Testis (tissue), 3 donors: ENCODE measurements around the gene MYNN. TPM values are rescaled to one million over a fixed set of nuclear protein-coding genes. Genes with fewer than 3 reads are reported as not detected.

Experiments
- DNase-seq: peaks from one replicate; pipeline ENCODE4 v3.0.0-alpha.2; 2019
- H3K27ac ChIP-seq, 2 donors: fragments of 200-600 bp; sonication (generic); one replicate each; pipeline ENCODE4 v1.5.1; 2019
- H3K27me3 ChIP-seq: fragments of 200-600 bp; sonication (generic); one replicate; pipeline ENCODE4 v1.5.1; 2019
- H3K36me3 ChIP-seq: fragments of 200-600 bp; sonication (generic); one replicate; pipeline ENCODE4 v1.5.1; 2017; ENCODE audit warnings: low read depth; ENCODE audit errors: missing control alignments
- H3K4me1 ChIP-seq: fragments of 200-600 bp; sonication (generic); one replicate; pipeline ENCODE4 v1.5.1; 2019
- H3K4me3 ChIP-seq, 2 donors: fragments of 200-600 bp; sonication (generic); one replicate each; pipeline ENCODE4 v1.5.1; 2017 to 2019
- H3K9me3 ChIP-seq: fragments of 200-600 bp; sonication (generic); one replicate; pipeline ENCODE4 v1.5.1; 2017
- POLR2A ChIP-seq: fragments of 450-650 bp; IDR thresholded peaks from one replicate; pipeline ENCODE4 v1.6.1; 2017; ENCODE audit warnings: antibody characterized with exemption, mild to moderate bottlenecking, moderate library complexity
- WGBS, 2 donors: methylation state at CpG; one replicate each; pipeline ENCODE4 v1.1.5; 2018; 5-methylcytosine and 5-hydroxymethylcytosine counted together
- intact Hi-C: fragments of 100-400 bp; cut with DNase I; formaldehyde crosslinking; loops from one replicate; pipeline ENCODE4 v1.15.1; 2023; ENCODE audit warnings: low total_unique reads
- polyA plus RNA-seq: library from polyadenylated mRNA; stranded (reverse); fragments of 350-450 nt; fragmentation: Illumina TruSeq; extraction: RNeasy Lipid Tissue Mini Kit (QIAGEN cat#74804); gene quantifications from one replicate; pipeline ENCODE4 v1.2.3, GENCODE V29; 2014; ENCODE audit warnings: low read depth, low replicate concordance; ENCODE audit not compliant: insufficient read depth
- total RNA-seq, 2 donors: library from RNA; depleted of rRNA; stranded (reverse); fragments of >200 nt; gene quantifications; one replicate each; pipeline ENCODE4 v1.2.3, GENCODE V29; 2016
- TF ChIP-seq, protein P1 (sequence below), 3 experiments: fragments of 450-650 bp in 2 of 3; fragments of 200-600 bp in 1 of 3; sonication (generic) in 1 of 3; IDR thresholded peaks; one replicate each; pipeline ENCODE4 v1.5.1; 2016 to 2019; ENCODE audit warnings: antibody characterized with exemption in 3 of 3, mild to moderate bottlenecking in 2 of 3, moderate library complexity in 1 of 3

Gene MYNN
- total and polyA plus RNA-seq, 3 donors from 2014 or later = 14.6 to 27.0 (median 22.4) TPM

DNA sequence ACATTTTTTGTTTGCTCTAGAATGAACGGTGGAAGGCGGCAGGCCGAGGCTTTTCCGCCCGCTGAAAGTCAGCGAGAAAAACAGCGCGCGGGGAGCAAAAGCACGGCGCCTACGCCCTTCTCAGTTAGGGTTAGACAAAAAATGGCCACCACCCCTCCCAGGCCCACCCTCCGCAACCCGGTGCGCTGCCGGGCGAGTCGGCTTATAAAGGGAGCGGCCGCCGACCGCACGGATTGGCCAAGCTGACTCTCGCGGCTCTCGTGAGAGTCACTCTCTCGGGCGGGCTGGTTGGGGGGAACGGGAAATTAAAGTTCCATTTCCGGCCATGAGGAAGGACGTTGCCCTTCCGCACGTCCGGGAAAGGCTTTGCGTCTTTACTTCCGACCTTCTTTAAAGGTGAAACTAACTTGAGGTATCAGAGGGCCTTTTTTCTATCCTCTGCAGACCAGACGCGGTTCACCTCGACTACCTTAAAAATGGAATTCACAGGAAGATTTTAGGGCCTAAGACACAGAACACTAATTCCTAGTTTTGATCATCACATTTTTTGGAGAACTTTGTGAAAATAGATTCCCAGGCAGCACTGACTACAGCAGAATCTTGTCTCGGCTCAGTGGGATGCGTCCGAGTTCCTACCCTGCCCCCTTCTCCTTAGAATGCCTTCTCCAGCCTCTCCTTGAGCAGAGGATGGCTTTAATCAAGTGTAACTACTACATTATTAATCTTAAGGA lies 8.1 kb upstream of the MYNN start, which contains the start of gene TERC:
Gene TERC, minus strand, starts transcription at position 179 of the 731 bp plus-strand sequence.
- 4 to 8% methylated on average over 7 to 42 of the region's 42 CpGs for WGBS, 2 donors
- TF ChIP-seq, protein P1, sequence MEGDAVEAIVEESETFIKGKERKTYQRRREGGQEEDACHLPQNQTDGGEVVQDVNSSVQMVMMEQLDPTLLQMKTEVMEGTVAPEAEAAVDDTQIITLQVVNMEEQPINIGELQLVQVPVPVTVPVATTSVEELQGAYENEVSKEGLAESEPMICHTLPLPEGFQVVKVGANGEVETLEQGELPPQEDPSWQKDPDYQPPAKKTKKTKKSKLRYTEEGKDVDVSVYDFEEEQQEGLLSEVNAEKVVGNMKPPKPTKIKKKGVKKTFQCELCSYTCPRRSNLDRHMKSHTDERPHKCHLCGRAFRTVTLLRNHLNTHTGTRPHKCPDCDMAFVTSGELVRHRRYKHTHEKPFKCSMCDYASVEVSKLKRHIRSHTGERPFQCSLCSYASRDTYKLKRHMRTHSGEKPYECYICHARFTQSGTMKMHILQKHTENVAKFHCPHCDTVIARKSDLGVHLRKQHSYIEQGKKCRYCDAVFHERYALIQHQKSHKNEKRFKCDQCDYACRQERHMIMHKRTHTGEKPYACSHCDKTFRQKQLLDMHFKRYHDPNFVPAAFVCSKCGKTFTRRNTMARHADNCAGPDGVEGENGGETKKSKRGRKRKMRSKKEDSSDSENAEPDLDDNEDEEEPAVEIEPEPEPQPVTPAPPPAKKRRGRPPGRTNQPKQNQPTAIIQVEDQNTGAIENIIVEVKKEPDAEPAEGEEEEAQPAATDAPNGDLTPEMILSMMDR (IDR thresholded peaks at IDR 0.05) = no peak
- peak; percentile 77 for TF ChIP-seq POLR2A
- Histone ChIP-seq H3K4me3 (peak within 1 kb of the TSS; percentile 83 to 99), H3K27ac (peak within 1 kb of the TSS; percentile 97 to 98), H3K9me3 (no peaks in the 10 kb centered on the region), H3K36me3 (no peaks in the 10 kb centered on the region), H3K4me1 (no peaks in the 10 kb centered on the region), H3K27me3 (no peaks in the 10 kb centered on the region)
- intact Hi-C loops = no loop called here
- peak; percentile 97 for DNase-seq

DNA sequence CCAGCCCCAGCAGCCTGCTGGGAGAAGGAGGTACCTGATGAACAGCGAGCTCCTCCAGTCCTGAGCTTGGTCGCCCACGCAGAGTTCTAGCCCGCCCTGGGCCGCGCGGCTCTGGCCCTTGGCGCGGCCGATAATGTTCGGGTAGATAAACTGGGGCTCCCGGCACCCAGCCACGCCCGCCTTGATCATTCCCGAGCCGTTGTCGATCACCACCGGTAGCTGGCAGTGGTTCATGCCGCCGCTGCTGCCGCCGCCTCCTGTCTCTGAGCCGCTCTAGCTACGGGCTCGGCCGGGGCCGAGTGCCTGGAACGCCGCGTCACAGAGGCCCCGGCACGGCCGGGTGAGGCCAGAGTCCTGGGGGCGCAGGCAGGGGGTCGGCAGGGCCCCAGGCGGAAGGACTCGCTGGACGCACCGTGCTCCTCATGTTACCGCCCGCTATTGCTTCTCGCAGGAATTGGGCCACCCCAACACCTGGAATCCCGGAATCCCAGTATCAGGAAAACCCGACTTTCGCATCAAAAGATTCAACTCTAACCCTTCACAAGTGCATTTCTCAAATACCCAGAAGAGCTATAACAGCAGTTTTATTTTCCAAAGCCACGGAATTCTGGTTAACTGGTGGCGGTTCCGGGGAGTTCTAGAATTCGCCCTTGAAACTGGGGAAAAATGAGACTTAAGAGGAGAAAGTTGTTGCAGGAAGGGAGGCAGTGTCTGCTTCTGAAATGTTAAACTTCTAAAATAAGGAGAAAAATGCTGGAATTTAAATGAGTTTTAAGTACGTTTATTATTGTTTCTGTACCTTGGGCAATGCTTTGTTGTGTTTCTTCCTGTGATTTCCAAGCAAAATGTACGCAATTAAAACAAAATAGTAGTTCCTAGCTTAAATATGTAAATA lies 3.7 kb upstream of the MYNN start, which contains the start of gene ACTRT3:
Gene ACTRT3, minus strand, starts transcription at position 275 of the 895 bp plus-strand sequence. Its CDS starts 41 bp downstream, at position 234.
- WGBS, 2 donors = 2 to 3% methylated on average over 16 to 21 of the region's 51 CpGs
- Histone ChIP-seq H3K9me3 (no peaks in the 10 kb centered on the region), H3K4me1 (peaks cover 5% of the 10 kb centered on the region), H3K27me3 (no peaks in the 10 kb centered on the region), H3K36me3 (no peaks in the 10 kb centered on the region), H3K4me3 (peak within 1 kb of the TSS; percentile 70 to 86), H3K27ac (peak within 1 kb of the TSS; percentile 93 to 94)
- DNase-seq = peak; percentile 75
- intact Hi-C loops = no loop called here
- TF ChIP-seq POLR2A = no peak
- TF ChIP-seq, protein P1 (IDR thresholded peaks at IDR 0.05) = no peak

DNA sequence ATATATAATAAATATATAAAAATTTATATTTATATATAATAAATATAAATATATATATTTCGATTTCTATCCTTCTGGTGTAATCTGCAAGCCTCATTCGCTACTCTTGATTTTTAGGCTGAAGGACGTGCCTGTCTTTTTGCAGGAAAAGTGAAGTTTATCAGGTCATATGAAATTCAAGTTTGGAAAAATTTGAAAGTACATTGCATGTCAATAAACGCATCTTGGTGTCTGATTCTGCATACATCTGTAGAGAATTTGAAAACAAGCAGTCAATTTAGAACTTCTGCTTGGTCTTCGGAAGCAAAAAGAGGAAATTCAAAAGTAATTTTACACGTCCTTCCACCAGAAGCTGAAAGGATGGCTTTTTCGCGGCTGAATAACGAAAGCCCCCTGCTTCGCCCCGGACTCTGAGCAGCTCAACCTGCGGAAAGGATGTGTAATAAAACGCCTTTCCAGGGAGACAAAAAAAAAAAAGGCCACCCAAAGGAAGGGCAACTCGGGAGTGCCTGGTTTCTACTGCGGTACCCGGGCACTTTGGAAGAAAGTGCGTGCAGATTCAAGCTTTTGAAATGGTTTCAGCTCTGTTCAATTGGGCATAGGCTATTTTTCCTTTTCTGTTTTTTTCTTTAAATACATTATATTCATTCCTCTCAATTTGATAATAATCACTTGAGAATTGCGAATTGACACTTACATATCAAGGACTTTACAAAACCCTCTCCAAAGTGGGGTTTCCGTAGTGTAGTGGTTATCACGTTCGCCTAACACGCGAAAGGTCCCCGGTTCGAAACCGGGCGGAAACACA lies 1.5 kb upstream of the MYNN start:
- Histone ChIP-seq H3K27me3 (no peaks in the 10 kb centered on the region), H3K36me3 (no peaks in the 10 kb centered on the region), H3K27ac (peak overlapping the region; percentile 95 to 99), H3K9me3 (no peaks in the 10 kb centered on the region), H3K4me3 (peak overlapping the region; percentile 87 to 91), H3K4me1 (peaks cover 13% of the 10 kb centered on the region)
- intact Hi-C loops = no loop called here
- DNase-seq = peak; percentile 52
- TF ChIP-seq, protein P1 (IDR thresholded peaks at IDR 0.05) = no peak
- TF ChIP-seq POLR2A = no peak
- WGBS, 2 donors = 0 to 1% methylated on average over 27 of the region's 27 CpGs

DNA sequence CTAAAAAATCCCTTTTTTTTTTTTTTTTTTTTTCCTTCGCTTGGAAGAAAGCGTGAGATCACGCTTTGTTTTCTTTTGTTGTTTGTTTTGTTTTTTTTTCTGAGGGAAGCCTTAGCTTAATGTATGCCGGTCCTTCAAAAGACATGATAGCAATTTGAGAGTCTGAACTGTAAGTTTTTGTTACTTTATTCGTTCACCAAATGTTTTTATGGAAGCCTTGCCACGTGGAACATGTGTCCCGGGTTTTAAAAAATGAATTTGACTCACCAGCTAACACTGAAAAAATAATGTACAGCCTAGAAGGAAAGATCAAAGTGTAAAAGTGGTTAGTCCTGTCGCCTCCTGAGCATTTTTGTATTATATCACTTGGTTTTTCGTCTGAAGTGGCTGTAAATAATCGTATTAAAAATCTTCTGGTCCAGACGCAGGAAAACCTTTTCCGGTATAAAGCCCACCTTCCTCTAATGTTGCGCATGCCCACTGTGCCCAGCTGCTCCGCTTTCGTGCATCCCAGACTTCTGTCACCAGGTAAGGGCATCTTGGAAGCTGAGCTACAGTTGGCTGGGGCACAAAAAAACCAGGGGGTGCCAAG lies 795 bp upstream of the MYNN start:
- H3K27ac ChIP-seq = peak overlapping the region; percentile 95 to 99
- 0 to 1% methylated on average over 15 of the region's 15 CpGs for WGBS, 2 donors
- H3K4me1 ChIP-seq = peaks cover 13% of the 10 kb centered on the region
- H3K36me3 ChIP-seq = no peaks in the 10 kb centered on the region
- intact Hi-C loops = no loop called here
- peak overlapping the region; percentile 87 to 91 for H3K4me3 ChIP-seq
- TF ChIP-seq POLR2A = no peak
- TF ChIP-seq, protein P1 (IDR thresholded peaks at IDR 0.05) = no peak
- H3K27me3 ChIP-seq = no peaks in the 10 kb centered on the region
- peak; percentile 81 for DNase-seq
- H3K9me3 ChIP-seq = no peaks in the 10 kb centered on the region
